Activated T-helper 17 cell treated with anti-CD3 and anti-CD28 coated beads, Interleukin-2, amount 50 U/mL, for 72 hours (primary cell): ENCODE data around the gene SELPLG. TPM values are rescaled to one million over a fixed set of nuclear protein-coding genes. Genes with fewer than 3 reads are reported as not detected.
"Not testable (repeated sequence)": the region's sequence is repeated elsewhere in the genome, so short reads cannot be mapped to it uniquely, and the experiment has no call there.

Experiments used
- ATAC-seq: fragments of 150-1000 bp; cut with Tn5 transposase; replicated peaks from 2 replicates; pipeline ENCODE4 v1.10.0; 2021; ENCODE audit warnings: mild to moderate bottlenecking, moderate library complexity
- H3K27ac Mint-ChIP-seq: one replicate; pipeline ENCODE4 v1.8.0; 2022; ENCODE audit warnings: mixed read lengths
- H3K27me3 Mint-ChIP-seq: one replicate; pipeline ENCODE4 v1.8.0; 2022; ENCODE audit warnings: mixed read lengths
- H3K36me3 Mint-ChIP-seq: one replicate; pipeline ENCODE4 v1.8.0; 2022; ENCODE audit warnings: low read depth, mild to moderate bottlenecking, mixed read lengths
- H3K4me1 Mint-ChIP-seq: one replicate; pipeline ENCODE4 v1.8.0; 2022; ENCODE audit warnings: mixed read lengths
- H3K4me3 Mint-ChIP-seq: one replicate; pipeline ENCODE4 v1.8.0; 2022; ENCODE audit warnings: mild to moderate bottlenecking, mixed read lengths
- H3K9me3 Mint-ChIP-seq: one replicate; pipeline ENCODE4 v1.8.0; 2022; ENCODE audit warnings: mixed read lengths
- total RNA-seq, 2 donors: library from RNA; stranded (reverse); gene quantifications; one replicate each; pipeline ENCODE4 v1.2.3, GENCODE V29; 2022

Gene SELPLG
- total RNA-seq, 2 donors from 2014 or later: 79.7 to 89.1 TPM

GRCh38 chr12:108592033-108592909, 41.4 kb downstream of the SELPLG start:
- no peak for ATAC-seq
- Mint-ChIP-seq H3K27me3 (no peaks in the 10 kb centered on the region), H3K9me3 (no peaks in the 10 kb centered on the region)

GRCh38 chr12:108591267-108591980, 42.3 kb downstream of the SELPLG start:
- H3K4me1 Mint-ChIP-seq: no peaks in the 10 kb centered on the region
- H3K27ac Mint-ChIP-seq: no peak overlapping the region
- H3K9me3 Mint-ChIP-seq: no peaks in the 10 kb centered on the region
- ATAC-seq: no peak
- H3K36me3 Mint-ChIP-seq: no peaks in the 10 kb centered on the region
- no peaks in the 10 kb centered on the region for H3K27me3 Mint-ChIP-seq
- H3K4me3 Mint-ChIP-seq: no peak overlapping the region

More at GRCh38 chr12:108592033-108592909, 41.4 kb downstream of the SELPLG start:
- no peak overlapping the region for H3K4me3 Mint-ChIP-seq
- H3K4me1 Mint-ChIP-seq: no peaks in the 10 kb centered on the region
- H3K36me3 Mint-ChIP-seq: no peaks in the 10 kb centered on the region
- no peak overlapping the region for H3K27ac Mint-ChIP-seq

GRCh38 chr12:108590463-108590862, 43.2 kb downstream of the SELPLG start:
- H3K9me3 Mint-ChIP-seq, H3K4me3 Mint-ChIP-seq, H3K27me3 Mint-ChIP-seq, H3K36me3 Mint-ChIP-seq, H3K27ac Mint-ChIP-seq, H3K4me1 Mint-ChIP-seq, ATAC-seq: not testable (repeated sequence)

- H3K9me3 Mint-ChIP-seq: no peaks in the 10 kb centered on the region
- no peak overlapping the region for H3K27ac Mint-ChIP-seq
- H3K4me3 Mint-ChIP-seq: no peak overlapping the region
- no peak for ATAC-seq
- H3K4me1 Mint-ChIP-seq: no peaks in the 10 kb centered on the region
- no peaks in the 10 kb centered on the region for H3K36me3 Mint-ChIP-seq
- H3K27me3 Mint-ChIP-seq: no peaks in the 10 kb centered on the region
Measured at GRCh38 chr12:108589840-108590229, 43.9 kb downstream of the SELPLG start.

- no peaks in the 10 kb centered on the region for H3K4me1 Mint-ChIP-seq
- no peak overlapping the region for H3K27ac Mint-ChIP-seq
- no peak for ATAC-seq
- H3K9me3 Mint-ChIP-seq: no peaks in the 10 kb centered on the region
- H3K4me3 Mint-ChIP-seq: no peak overlapping the region
- no peaks in the 10 kb centered on the region for H3K27me3 Mint-ChIP-seq
- no peaks in the 10 kb centered on the region for H3K36me3 Mint-ChIP-seq
Measured at GRCh38 chr12:108589028-108589839, 44.5 kb downstream of the SELPLG start.

GRCh38 chr12:108587826-108588225, 45.9 kb downstream of the SELPLG start:
- no peaks in the 10 kb centered on the region for H3K27me3 Mint-ChIP-seq
- no peak overlapping the region for H3K4me3 Mint-ChIP-seq
- no peak for ATAC-seq

GRCh38 chr12:108586306-108586705, 47.4 kb downstream of the SELPLG start:
- Mint-ChIP-seq H3K27ac (no peak overlapping the region), H3K4me3 (no peak overlapping the region), H3K36me3 (no peaks in the 10 kb centered on the region), H3K9me3 (no peaks in the 10 kb centered on the region), H3K27me3 (no peaks in the 10 kb centered on the region), H3K4me1 (no peaks in the 10 kb centered on the region)
- ATAC-seq: no peak

More at GRCh38 chr12:108587826-108588225, 45.9 kb downstream of the SELPLG start:
- Mint-ChIP-seq H3K9me3 (no peaks in the 10 kb centered on the region), H3K27ac (no peak overlapping the region), H3K4me1 (no peaks in the 10 kb centered on the region), H3K36me3 (no peaks in the 10 kb centered on the region)

- no peak for ATAC-seq
- H3K27ac Mint-ChIP-seq: no peak overlapping the region
- no peaks in the 10 kb centered on the region for H3K9me3 Mint-ChIP-seq
- H3K4me1 Mint-ChIP-seq: no peaks in the 10 kb centered on the region
- no peaks in the 10 kb centered on the region for H3K36me3 Mint-ChIP-seq
- no peak overlapping the region for H3K4me3 Mint-ChIP-seq
- H3K27me3 Mint-ChIP-seq: no peaks in the 10 kb centered on the region
Measured at GRCh38 chr12:108585864-108586263, 47.8 kb downstream of the SELPLG start.

- Mint-ChIP-seq H3K9me3 (no peaks in the 10 kb centered on the region), H3K4me3 (no peak overlapping the region), H3K4me1 (no peaks in the 10 kb centered on the region), H3K27ac (no peak overlapping the region), H3K27me3 (no peaks in the 10 kb centered on the region), H3K36me3 (no peaks in the 10 kb centered on the region)
- no peak for ATAC-seq
Measured at GRCh38 chr12:108584456-108585065, 49.1 kb downstream of the SELPLG start.

GRCh38 chr12:108583991-108584390, 49.7 kb downstream of the SELPLG start:
- Mint-ChIP-seq H3K4me3 (no peak overlapping the region), H3K27me3 (no peaks in the 10 kb centered on the region), H3K27ac (no peak overlapping the region), H3K4me1 (peaks cover 3% of the 10 kb centered on the region), H3K9me3 (peaks cover under 1% of the 10 kb centered on the region), H3K36me3 (no peaks in the 10 kb centered on the region)
- no peak for ATAC-seq

GRCh38 chr12:108582978-108583770, 50.5 kb downstream of the SELPLG start:
- H3K4me1 Mint-ChIP-seq: peaks cover 8% of the 10 kb centered on the region
- peaks cover 4% of the 10 kb centered on the region for H3K9me3 Mint-ChIP-seq
- H3K4me3 Mint-ChIP-seq: no peak overlapping the region
- H3K27me3 Mint-ChIP-seq: no peaks in the 10 kb centered on the region
- H3K36me3 Mint-ChIP-seq: no peaks in the 10 kb centered on the region
- H3K27ac Mint-ChIP-seq: no peak overlapping the region
- ATAC-seq: no peak

GRCh38 chr12:108582509-108582908, 51.2 kb downstream of the SELPLG start:
- ATAC-seq: no peak
- no peaks in the 10 kb centered on the region for H3K27me3 Mint-ChIP-seq
- no peak overlapping the region for H3K4me3 Mint-ChIP-seq
- H3K4me1 Mint-ChIP-seq: peaks cover 8% of the 10 kb centered on the region
- no peak overlapping the region for H3K27ac Mint-ChIP-seq
- peaks cover 4% of the 10 kb centered on the region for H3K9me3 Mint-ChIP-seq
- H3K36me3 Mint-ChIP-seq: no peaks in the 10 kb centered on the region

- peaks cover 4% of the 10 kb centered on the region for H3K9me3 Mint-ChIP-seq
- no peaks in the 10 kb centered on the region for H3K36me3 Mint-ChIP-seq
- no peak for ATAC-seq
- no peak overlapping the region for H3K27ac Mint-ChIP-seq
- peaks cover 8% of the 10 kb centered on the region for H3K4me1 Mint-ChIP-seq
- H3K27me3 Mint-ChIP-seq: no peaks in the 10 kb centered on the region
- H3K4me3 Mint-ChIP-seq: no peak overlapping the region
Measured at GRCh38 chr12:108581311-108582227, 52.1 kb downstream of the SELPLG start.
